GM12801 (cell line): ENCODE measurements around the gene COL5A1.

Experiments
- CTCF ChIP-seq: IDR thresholded peaks from one replicate; pipeline ENCODE4 v1.5.1; 2011; ENCODE audit warnings: control low read depth; ENCODE audit not compliant: insufficient read length; ENCODE audit errors: extremely low read depth

Gene COL5A1

GRCh38 chr9:134785325-134786108, 143.9 kb downstream of the COL5A1 start:
- TF ChIP-seq CTCF: no peak

GRCh38 chr9:134787601-134788531, 146.3 kb downstream of the COL5A1 start:
- no peak for TF ChIP-seq CTCF

GRCh38 chr9:134789168-134789567, 147.6 kb downstream of the COL5A1 start:
- no peak for TF ChIP-seq CTCF

GRCh38 chr9:134791009-134791408, 149.4 kb downstream of the COL5A1 start:
- TF ChIP-seq CTCF: no peak

GRCh38 chr9:134792627-134793026, 151.0 kb downstream of the COL5A1 start:
- no peak for TF ChIP-seq CTCF

GRCh38 chr9:134793288-134794188, 151.9 kb downstream of the COL5A1 start:
- no peak for TF ChIP-seq CTCF
